ENCODE measurements around the gene PLBD1. TPM values are rescaled to one million over a fixed set of nuclear protein-coding genes. Genes with fewer than 3 reads are reported as not detected.

Gene PLBD1
- total RNA-seq, 1 experiment from 2014 or later: 13.8 TPM

DNA sequence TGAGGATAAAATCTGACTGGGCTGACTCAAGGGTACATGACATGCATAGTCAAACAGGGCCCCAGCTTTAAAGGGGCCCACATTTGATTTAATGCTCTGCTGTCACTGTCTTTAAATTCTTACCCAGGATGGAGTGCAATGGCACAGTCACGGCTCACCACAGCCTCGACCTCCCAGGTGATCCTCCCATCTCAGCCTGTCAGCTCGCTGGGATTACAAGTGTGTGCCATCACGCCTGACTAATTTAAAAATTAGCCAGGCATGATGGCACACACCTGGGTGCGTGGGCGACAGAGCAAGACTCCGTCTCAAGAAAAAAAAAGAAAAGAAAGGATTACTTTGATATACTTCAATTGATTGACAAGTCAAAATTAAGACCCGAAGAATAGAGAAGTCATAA lies 9.2 kb upstream of the PLBD1 start:
- H3K27ac ChIP-seq: no peak overlapping the region
- H3K4me1 ChIP-seq (replicated peaks; ENCODE audit: insufficient read depth): no peaks in the 10 kb centered on the region
- H3K36me3 ChIP-seq (ENCODE audit: low read depth): no peaks in the 10 kb centered on the region
- no peaks in the 10 kb centered on the region for H3K79me2 ChIP-seq (ENCODE audit: low read depth)
- DNase-seq: no peak
- no peaks in the 10 kb centered on the region for H3K27me3 ChIP-seq (ENCODE audit: insufficient read depth, low read depth)
- no peaks in the 10 kb centered on the region for H3K9me3 ChIP-seq (ENCODE audit: insufficient read depth, low read depth)
- POLR2A ChIA-PET (ENCODE audit: unreplicated experiment): no interaction called here
- intact Hi-C loops (cut with micrococcal nuclease; ENCODE audit: unreplicated experiment): no loop called here
- H3K4me3 ChIP-seq: no peak overlapping the region
- no peak overlapping the region for H3K4me2 ChIP-seq
- BruUV-seq (replicated peaks): no TSS peak
- H4K20me1 ChIP-seq (ENCODE audit: insufficient read depth): no peaks in the 10 kb centered on the region
- H3F3A ChIP-seq (ENCODE audit: insufficient read depth, low read depth): no peaks in the 10 kb centered on the region
- TF ChIP-seq, protein P1, sequence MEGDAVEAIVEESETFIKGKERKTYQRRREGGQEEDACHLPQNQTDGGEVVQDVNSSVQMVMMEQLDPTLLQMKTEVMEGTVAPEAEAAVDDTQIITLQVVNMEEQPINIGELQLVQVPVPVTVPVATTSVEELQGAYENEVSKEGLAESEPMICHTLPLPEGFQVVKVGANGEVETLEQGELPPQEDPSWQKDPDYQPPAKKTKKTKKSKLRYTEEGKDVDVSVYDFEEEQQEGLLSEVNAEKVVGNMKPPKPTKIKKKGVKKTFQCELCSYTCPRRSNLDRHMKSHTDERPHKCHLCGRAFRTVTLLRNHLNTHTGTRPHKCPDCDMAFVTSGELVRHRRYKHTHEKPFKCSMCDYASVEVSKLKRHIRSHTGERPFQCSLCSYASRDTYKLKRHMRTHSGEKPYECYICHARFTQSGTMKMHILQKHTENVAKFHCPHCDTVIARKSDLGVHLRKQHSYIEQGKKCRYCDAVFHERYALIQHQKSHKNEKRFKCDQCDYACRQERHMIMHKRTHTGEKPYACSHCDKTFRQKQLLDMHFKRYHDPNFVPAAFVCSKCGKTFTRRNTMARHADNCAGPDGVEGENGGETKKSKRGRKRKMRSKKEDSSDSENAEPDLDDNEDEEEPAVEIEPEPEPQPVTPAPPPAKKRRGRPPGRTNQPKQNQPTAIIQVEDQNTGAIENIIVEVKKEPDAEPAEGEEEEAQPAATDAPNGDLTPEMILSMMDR (conservative IDR thresholded peaks at IDR 0.05): no peak
- no peak for TF ChIP-seq EZH2 (IDR thresholded peaks at IDR 0.05; ENCODE audit: low read depth)
- H2AFZ ChIP-seq: no peak overlapping the region
- H3K9me2 ChIP-seq (ENCODE audit: insufficient read depth): no peaks in the 10 kb centered on the region; the same call in 1 of the 2 replicates
- CTCF ChIA-PET: no interaction called here

DNA sequence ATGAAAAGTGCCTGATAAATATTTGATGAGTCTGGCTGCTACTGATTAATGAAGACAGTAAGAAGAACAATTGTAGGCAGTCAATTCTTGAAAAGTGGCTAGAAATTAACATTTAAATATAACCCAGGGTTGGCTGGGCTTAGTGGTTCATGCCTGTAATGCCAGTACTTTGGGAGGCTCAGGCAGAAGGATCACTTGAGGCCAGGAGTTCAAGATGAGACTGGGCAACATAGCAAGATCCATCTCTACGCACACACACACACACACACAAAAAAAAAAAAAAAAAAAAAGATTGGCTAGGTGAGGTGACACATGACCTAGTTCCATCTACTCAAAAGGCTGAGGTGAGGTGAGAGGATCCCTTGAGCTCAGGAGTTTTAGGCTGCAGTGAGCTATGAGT lies 7.9 kb upstream of the PLBD1 start:
- Histone ChIP-seq H4K20me1 (ENCODE audit: insufficient read depth) (no peaks in the 10 kb centered on the region), H3K79me2 (ENCODE audit: low read depth) (no peaks in the 10 kb centered on the region), H3K4me3 (no peak overlapping the region), H3K9me2 (ENCODE audit: insufficient read depth) (no peaks in the 10 kb centered on the region; the same call in 1 of the 2 replicates), H3K9me3 (ENCODE audit: insufficient read depth, low read depth) (no peaks in the 10 kb centered on the region), H3K4me1 (replicated peaks; ENCODE audit: insufficient read depth) (no peaks in the 10 kb centered on the region), H3K27ac (no peak overlapping the region), H2AFZ (no peak overlapping the region), H3K4me2 (no peak overlapping the region), H3K27me3 (ENCODE audit: insufficient read depth, low read depth) (no peaks in the 10 kb centered on the region), H3K36me3 (ENCODE audit: low read depth) (no peaks in the 10 kb centered on the region), H3F3A (ENCODE audit: insufficient read depth, low read depth) (no peaks in the 10 kb centered on the region)
- TF ChIP-seq, protein P1 (conservative IDR thresholded peaks at IDR 0.05): no peak
- TF ChIP-seq EZH2 (IDR thresholded peaks at IDR 0.05; ENCODE audit: low read depth): no peak
- DNase-seq: no peak
- intact Hi-C loops (cut with micrococcal nuclease; ENCODE audit: unreplicated experiment): no loop called here
- POLR2A ChIA-PET (ENCODE audit: unreplicated experiment): interaction anchor here (0.7 kb wide), 1 partner anchor 62 kb away, joined by 16 read pairs; no protein-coding TSS in a partner anchor
- no TSS peak for BruUV-seq (replicated peaks)
- CTCF ChIA-PET: no interaction called here

DNA sequence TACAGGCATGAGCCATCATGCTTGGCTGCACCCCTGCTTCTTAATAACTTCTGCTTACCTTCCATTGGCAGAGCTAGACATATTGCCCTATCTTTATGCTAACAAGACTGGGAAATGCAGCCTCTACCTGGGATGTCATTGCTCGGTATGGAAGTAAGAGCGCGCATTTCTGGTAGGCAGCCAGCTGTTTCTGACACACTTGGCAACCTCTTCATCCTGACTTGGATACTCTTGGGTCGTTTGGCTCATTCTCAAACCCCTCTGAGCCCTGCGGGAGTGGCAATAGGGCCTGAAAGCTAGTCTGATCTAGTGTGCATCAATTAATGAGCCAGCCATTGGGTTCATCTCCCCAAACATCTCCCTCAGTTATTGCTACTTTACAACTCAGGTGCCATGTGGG lies 5.4 kb upstream of the PLBD1 start:
- Histone ChIP-seq H3K9me3 (ENCODE audit: insufficient read depth, low read depth) (no peaks in the 10 kb centered on the region), H3K36me3 (ENCODE audit: low read depth) (no peaks in the 10 kb centered on the region), H3F3A (ENCODE audit: insufficient read depth, low read depth) (no peaks in the 10 kb centered on the region), H3K4me2 (no peak overlapping the region), H3K27ac (no peak overlapping the region), H3K79me2 (ENCODE audit: low read depth) (no peaks in the 10 kb centered on the region), H2AFZ (no peak overlapping the region), H4K20me1 (ENCODE audit: insufficient read depth) (no peaks in the 10 kb centered on the region), H3K27me3 (ENCODE audit: insufficient read depth, low read depth) (no peaks in the 10 kb centered on the region), H3K4me3 (no peak overlapping the region), H3K9me2 (ENCODE audit: insufficient read depth) (no peaks in the 10 kb centered on the region; the same call in 1 of the 2 replicates), H3K4me1 (replicated peaks; ENCODE audit: insufficient read depth) (no peaks in the 10 kb centered on the region)
- intact Hi-C loops (cut with micrococcal nuclease; ENCODE audit: unreplicated experiment): no loop called here
- ChIA-PET CTCF (no interaction called here), POLR2A (ENCODE audit: unreplicated experiment) (no interaction called here)
- TF ChIP-seq EZH2 (IDR thresholded peaks at IDR 0.05; ENCODE audit: low read depth): no peak
- TF ChIP-seq, protein P1 (conservative IDR thresholded peaks at IDR 0.05): no peak
- no TSS peak for BruUV-seq (replicated peaks)
- no peak for DNase-seq
